CD4-positive, alpha-beta T cell (primary cell): Measurements from ENCODE around the gene MTG1. TPM values are rescaled to one million over a fixed set of nuclear protein-coding genes. Genes with fewer than 3 reads are reported as not detected.

Experiments used
- ATAC-seq: fragments of 200-7000 bp; cut with Tn5 transposase; one replicate; pipeline ENCODE4 v1.10.0; 2022; ENCODE audit warnings: mild to moderate bottlenecking; ENCODE audit not compliant: poor library complexity
- CTCF ChIA-PET: fragments of 350-600 bp; sonication (Branson Sonifier 250); formaldehyde crosslinking; loops from one replicate; lab custom pipeline; 2021; ENCODE audit warnings: antibody characterized with exemption, inconsistent platforms; lab: Charles Lee
- POLR2A ChIA-PET: fragments of 350-600 bp; sonication (Branson Sonifier 250); formaldehyde crosslinking; loops from one replicate; lab custom pipeline; 2021; ENCODE audit warnings: antibody characterized with exemption, inconsistent platforms; lab: Charles Lee
- DNase-seq, 14 experiments: peaks; one replicate each; pipeline ENCODE4 v3.0.0-alpha.2; 2013 to 2020; ENCODE audit warnings: mixed read lengths in 2 of 14
- H3K27ac ChIP-seq, 2 donors: one replicate each; pipeline versions ENCODE4 v1.5.1 to v1.7.0; 2013; ENCODE audit warnings: low read length in 2 of 2, low read depth in 1 of 2, mild to moderate bottlenecking in 1 of 2
- H3K27me3 ChIP-seq, 2 experiments: 1 replicate in 1 of 2; 2 replicates in 1 of 2; pipeline versions ENCODE4 v1.6.1 to v1.7.0; 2013; ENCODE audit warnings: low read length in 2 of 2, control low read depth in 1 of 2, mild to moderate bottlenecking in 1 of 2, moderate library complexity in 1 of 2; ENCODE audit not compliant: insufficient read depth in 2 of 2, control insufficient read depth in 1 of 2
- H3K36me3 ChIP-seq: one replicate; pipeline ENCODE4 v1.6.1; 2013; ENCODE audit warnings: low read length, control low read depth; ENCODE audit not compliant: insufficient read depth
- H3K4me1 ChIP-seq: one replicate; pipeline ENCODE4 v1.6.1; 2013; ENCODE audit warnings: low read length, control low read depth; ENCODE audit not compliant: insufficient read depth
- H3K4me3 ChIP-seq: one replicate; pipeline ENCODE4 v1.5.1; 2013; ENCODE audit warnings: mild to moderate bottlenecking, low read length, moderate library complexity
- H3K9me3 ChIP-seq, 2 experiments: 1 replicate in 1 of 2; 2 replicates in 1 of 2; pipeline versions ENCODE4 v1.6.1 to v1.7.0; 2013; ENCODE audit warnings: low read length in 2 of 2, mild to moderate bottlenecking in 2 of 2, control low read depth in 1 of 2, moderate library complexity in 1 of 2; ENCODE audit not compliant: control insufficient read depth in 1 of 2, insufficient read depth in 1 of 2
- H3K27ac Mint-ChIP-seq: one replicate; pipeline ENCODE4 v1.8.0; 2020; ENCODE audit warnings: mixed read lengths
- H3K27me3 Mint-ChIP-seq: one replicate; pipeline ENCODE4 v1.8.0; 2021; ENCODE audit warnings: mixed read lengths
- H3K36me3 Mint-ChIP-seq: one replicate; pipeline ENCODE4 v1.8.0; 2021; ENCODE audit warnings: low read depth, mixed read lengths
- H3K4me1 Mint-ChIP-seq: one replicate; pipeline ENCODE4 v1.8.0; 2021; ENCODE audit warnings: low read depth, mixed read lengths
- H3K4me3 Mint-ChIP-seq: one replicate; pipeline ENCODE4 v1.8.0; 2020; ENCODE audit warnings: mild to moderate bottlenecking, mixed read lengths
- H3K9me3 Mint-ChIP-seq: one replicate; pipeline ENCODE4 v1.8.0; 2020; ENCODE audit warnings: mixed read lengths
- CTCF ChIP-seq: fragments of 200-600 bp; IDR thresholded peaks from one replicate; pipeline ENCODE4 v1.8.0; 2022; ENCODE audit warnings: antibody characterized with exemption, mild to moderate bottlenecking
- intact Hi-C, 2 experiments: fragments of 100-400 bp; cut with DNase I in 1 of 2; cut with micrococcal nuclease in 1 of 2; formaldehyde crosslinking; loops; one replicate each; pipeline versions ENCODE4 v1.15.1 to v1.9.0; 2023 to 2025; cut with DNase I, micrococcal nuclease
- total RNA-seq, 174 experiments: library from RNA in 2 of 174; stranded (reverse) in 2 of 174; gene quantifications; one replicate each; pipeline ENCODE4 v1.2.3 and lab custom pipeline; 2021 to 2026

MTG1 gene
- total RNA-seq, 2 experiments from 2014 or later = 28.5 to 34.9 TPM

DNA sequence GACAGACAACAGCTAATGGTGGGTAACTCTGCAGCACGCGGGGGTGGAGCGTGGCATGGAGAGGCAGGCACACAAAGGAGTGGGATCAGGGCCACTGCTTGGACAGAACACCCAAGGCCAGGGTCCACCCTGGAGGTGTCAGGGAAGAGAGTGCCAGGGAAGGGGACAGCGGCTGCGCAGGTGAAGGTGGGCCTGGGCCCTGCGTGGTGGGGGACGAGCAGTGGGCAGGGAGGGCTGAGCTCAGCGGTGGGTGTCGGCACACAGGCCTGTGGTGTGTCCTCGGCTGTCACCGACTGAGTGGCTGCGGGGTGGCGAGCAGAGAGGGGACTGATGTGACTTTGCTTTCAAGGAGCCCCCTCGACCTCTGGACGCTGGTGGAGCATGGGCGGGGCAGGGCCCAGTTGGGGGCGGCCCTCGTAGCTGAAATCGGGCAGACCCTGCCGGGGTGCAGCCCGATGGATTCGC, 51.3 kb downstream of the MTG1 start:
- peaks cover 13% of the 10 kb centered on the region for H3K4me1 Mint-ChIP-seq
- no peak for TF ChIP-seq CTCF
- no peaks in the 10 kb centered on the region for H3K36me3 ChIP-seq
- no peaks in the 10 kb centered on the region for H3K27me3 Mint-ChIP-seq
- peaks cover 32% of the 10 kb centered on the region for H3K4me1 ChIP-seq
- no peak overlapping the region for H3K4me3 Mint-ChIP-seq
- ATAC-seq (no peak), DNase-seq (no peak)
- H3K9me3 ChIP-seq = peaks cover 30 to 31% of the 10 kb centered on the region in 2 experiments
- H3K27me3 ChIP-seq = no peaks in the 10 kb centered on the region
- intact Hi-C loops = no loop called here
- peaks cover 23% of the 10 kb centered on the region for H3K36me3 Mint-ChIP-seq
- ChIA-PET POLR2A (no interaction called here), CTCF (no interaction called here)
- H3K27ac Mint-ChIP-seq = no peak overlapping the region
- H3K27ac ChIP-seq = no peak overlapping the region
- peaks cover 17% of the 10 kb centered on the region for H3K9me3 Mint-ChIP-seq
- H3K4me3 ChIP-seq = no peak overlapping the region

DNA sequence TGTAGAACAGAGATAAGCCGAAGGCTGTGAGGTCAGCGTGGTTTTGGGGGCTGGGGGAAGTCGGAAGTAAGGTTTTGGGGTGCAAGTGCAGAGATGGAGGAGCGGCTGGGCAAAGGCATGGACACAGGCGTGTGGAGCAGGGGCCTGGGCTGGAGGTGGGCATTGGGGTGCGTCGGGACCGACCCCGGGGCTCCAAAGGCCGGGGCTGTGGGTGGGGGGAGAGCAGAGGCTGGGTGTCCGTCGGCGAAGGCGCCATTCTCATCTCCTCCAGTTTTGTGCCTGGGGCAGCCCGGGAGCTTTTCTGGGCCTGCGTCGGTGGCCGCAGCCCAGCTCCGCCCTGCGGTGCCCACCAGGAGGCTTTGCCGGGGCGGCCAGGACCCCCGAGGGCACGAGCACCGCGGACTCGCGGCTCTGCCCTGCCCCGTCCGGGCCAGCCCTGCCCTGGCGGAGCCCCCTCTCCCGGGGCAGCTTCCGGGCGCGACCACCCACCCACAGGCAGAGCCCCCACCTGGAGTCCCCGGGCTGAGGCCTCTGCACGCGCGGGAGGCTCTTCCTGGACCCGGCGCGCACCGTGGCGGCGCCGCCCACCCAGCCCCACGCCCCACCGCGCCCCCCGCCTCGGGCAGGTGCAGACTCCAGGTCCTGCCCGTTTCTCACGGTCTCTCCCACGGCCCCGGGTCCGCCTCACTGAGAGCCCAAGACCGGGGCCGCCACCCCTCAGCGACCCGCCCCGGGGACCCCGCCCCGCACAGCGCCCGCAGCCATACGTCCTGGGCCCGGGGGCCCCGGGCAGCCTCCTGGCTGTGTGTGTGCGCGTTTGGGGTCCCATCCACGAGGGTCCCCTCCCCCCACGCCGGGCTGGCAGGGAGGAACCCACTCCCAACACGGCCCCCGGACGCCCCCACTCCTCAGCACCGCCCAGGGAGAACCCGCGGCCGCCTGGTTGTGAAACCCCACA, 52.1 kb downstream of the MTG1 start:
- peaks cover 17% of the 10 kb centered on the region for H3K9me3 Mint-ChIP-seq
- H3K36me3 ChIP-seq = no peaks in the 10 kb centered on the region
- no peaks in the 10 kb centered on the region for H3K27me3 ChIP-seq
- no peak overlapping the region for H3K4me3 Mint-ChIP-seq
- CTCF ChIA-PET = no interaction called here
- no peak for ATAC-seq
- H3K27ac Mint-ChIP-seq = no peak overlapping the region
- H3K4me1 Mint-ChIP-seq = peaks cover 13% of the 10 kb centered on the region
- no peaks in the 10 kb centered on the region for H3K27me3 Mint-ChIP-seq
- H3K9me3 ChIP-seq = peaks cover 30 to 31% of the 10 kb centered on the region in 2 experiments
- peak in 1 of 14 experiments; percentile 8 for DNase-seq
- peaks cover 23% of the 10 kb centered on the region for H3K36me3 Mint-ChIP-seq
- no peak overlapping the region for H3K4me3 ChIP-seq
- no peak for TF ChIP-seq CTCF
- POLR2A ChIA-PET = no interaction called here
- intact Hi-C loops = no loop called here
- no peak overlapping the region for H3K27ac ChIP-seq
- peaks cover 24% of the 10 kb centered on the region for H3K4me1 ChIP-seq

- H3K4me1 ChIP-seq = peaks cover 16% of the 10 kb centered on the region
- Mint-ChIP-seq H3K4me3 (no peak overlapping the region), H3K27ac (no peak overlapping the region), H3K27me3 (no peaks in the 10 kb centered on the region), H3K4me1 (peaks cover 8% of the 10 kb centered on the region), H3K36me3 (peaks cover 23% of the 10 kb centered on the region), H3K9me3 (peaks cover 17% of the 10 kb centered on the region)
- no peaks in the 10 kb centered on the region for H3K36me3 ChIP-seq
- H3K4me3 ChIP-seq = no peak overlapping the region
- intact Hi-C loops = no loop called here
- H3K9me3 ChIP-seq = peaks cover 30 to 31% of the 10 kb centered on the region in 2 experiments
- no peaks in the 10 kb centered on the region for H3K27me3 ChIP-seq
- ChIA-PET CTCF (no interaction called here), POLR2A (no interaction called here)
- DNase-seq (no peak), ATAC-seq (no peak)
- H3K27ac ChIP-seq = no peak overlapping the region
- no peak for TF ChIP-seq CTCF
These were observed 53.0 kb downstream of the MTG1 start for GRCh38 chr10:133446979-133447378.
